HEK293 (cell line): ENCODE measurements around the gene ANTXR2.

Source experiments
- CTCF ChIA-PET: fragments of 350-600 bp; formaldehyde crosslinking; extraction: SDS; loops from one replicate; lab custom pipeline; 2021; ENCODE audit warnings: antibody characterized with exemption; lab: Yijun Ruan, JAX
- POLR2A ChIA-PET: fragments of 300-600 bp; formaldehyde crosslinking; extraction: SDS; loops from one replicate; lab custom pipeline; 2020; ENCODE audit warnings: antibody characterized with exemption, inconsistent platforms; lab: Yijun Ruan, JAX
- H3K27ac ChIP-seq: fragments of 200-500 bp; sonication (Bioruptor generic); 2 replicates; pipeline ENCODE4 v1.5.1; 2014; ENCODE audit warnings: low read depth, low read length, control low read depth, inconsistent platforms; ENCODE audit errors: extremely low read depth
- H3K36me3 ChIP-seq, 2 experiments: fragments of 200-500 bp in 1 of 2; sonication (Bioruptor generic) in 1 of 2; 1 replicate in 1 of 2; 2 replicates in 1 of 2; pipeline ENCODE4 v1.5.1; 2014 to 2017; ENCODE audit warnings: inconsistent platforms in 2 of 2, low read length in 2 of 2; ENCODE audit not compliant: control insufficient read depth in 2 of 2, insufficient read depth in 1 of 2
- H3K4me1 ChIP-seq: fragments of 200-500 bp; sonication (Bioruptor generic); 2 replicates; pipeline ENCODE4 v1.5.1; 2014; ENCODE audit warnings: mild to moderate bottlenecking, low read length, inconsistent platforms; ENCODE audit not compliant: control insufficient read depth, insufficient read depth
- H3K4me3 ChIP-seq: 2 replicates; pipeline ENCODE4 v1.5.1; 2011; ENCODE audit warnings: low read depth, mild to moderate bottlenecking, control low read depth, low read length, moderate library complexity
- H3K9me3 ChIP-seq: fragments of 200-500 bp; sonication (Bioruptor generic); 2 replicates; pipeline ENCODE4 v1.5.1; 2014; ENCODE audit warnings: low read depth, low read length, inconsistent platforms; ENCODE audit not compliant: control insufficient read depth, insufficient read depth
- FEZF1 ChIP-seq: fragments of 450-650 bp; formaldehyde crosslinking; IDR thresholded peaks from 2 replicates; pipeline ENCODE4 v1.5.1; 2016; ENCODE audit warnings: missing biosample characterization, missing genetic modification characterization
- PRDM1 ChIP-seq: fragments of 450-650 bp; formaldehyde crosslinking; IDR thresholded peaks from 2 replicates; pipeline ENCODE4; 2016; ENCODE audit warnings: missing biosample characterization, missing genetic modification characterization
- PRDM10 ChIP-seq: fragments of 450-650 bp; formaldehyde crosslinking; IDR thresholded peaks from 2 replicates; pipeline ENCODE4 v1.5.1; 2016; ENCODE audit warnings: missing biosample characterization, missing genetic modification characterization
- REPIN1 ChIP-seq: fragments of 450-650 bp; formaldehyde crosslinking; IDR thresholded peaks from 2 replicates; pipeline ENCODE4 v1.5.1; 2017; ENCODE audit warnings: missing biosample characterization, missing genetic modification characterization, low read depth
- ZBTB49 ChIP-seq: fragments of 450-650 bp; formaldehyde crosslinking; IDR thresholded peaks from 2 replicates; pipeline ENCODE4 v1.5.1; 2016; ENCODE audit warnings: missing biosample characterization, missing genetic modification characterization, low read depth
- ZNF311 ChIP-seq: fragments of 450-650 bp; formaldehyde crosslinking; IDR thresholded peaks from 2 replicates; pipeline ENCODE4 v1.5.1; 2017; ENCODE audit warnings: missing biosample characterization, missing genetic modification characterization, borderline replicate concordance
- ZNF350 ChIP-seq: fragments of 450-650 bp; formaldehyde crosslinking; IDR thresholded peaks from 2 replicates; pipeline ENCODE4 v1.5.0; 2017; ENCODE audit warnings: missing biosample characterization, mild to moderate bottlenecking, missing genetic modification characterization
- ZNF48 ChIP-seq: fragments of 450-650 bp; formaldehyde crosslinking; IDR thresholded peaks from 2 replicates; pipeline ENCODE4 v1.5.1; 2016; ENCODE audit warnings: missing biosample characterization, missing genetic modification characterization
- ZNF621 ChIP-seq: fragments of 450-650 bp; formaldehyde crosslinking; IDR thresholded peaks from 2 replicates; pipeline ENCODE4 v1.5.1; 2017; ENCODE audit warnings: missing biosample characterization, missing genetic modification characterization
- TF ChIP-seq, protein P1 (sequence below): fragments of 450-650 bp; formaldehyde crosslinking; IDR thresholded peaks from 2 replicates; pipeline ENCODE4 v1.5.0; 2017; ENCODE audit warnings: missing biosample characterization, missing genetic modification characterization, borderline replicate concordance
- TF ChIP-seq, protein P2 (sequence below): fragments of 450-650 bp; formaldehyde crosslinking; IDR thresholded peaks from 2 replicates; pipeline ENCODE4 v1.5.1; 2016; ENCODE audit warnings: missing biosample characterization, missing genetic modification characterization
- TF ChIP-seq, protein P3 (sequence below): fragments of 450-650 bp; formaldehyde crosslinking; IDR thresholded peaks from 2 replicates; pipeline ENCODE4 v1.5.1; 2016; ENCODE audit warnings: missing biosample characterization, missing genetic modification characterization

ANTXR2 gene

GRCh38 chr4:79964400-79965211 lies 108.4 kb downstream of the ANTXR2 start (continued):
- TF ChIP-seq PRDM10 (tag by site-specific recombination), result no peak
- no peak for TF ChIP-seq ZNF48 (tag by site-specific recombination)
- TF ChIP-seq, protein P1, sequence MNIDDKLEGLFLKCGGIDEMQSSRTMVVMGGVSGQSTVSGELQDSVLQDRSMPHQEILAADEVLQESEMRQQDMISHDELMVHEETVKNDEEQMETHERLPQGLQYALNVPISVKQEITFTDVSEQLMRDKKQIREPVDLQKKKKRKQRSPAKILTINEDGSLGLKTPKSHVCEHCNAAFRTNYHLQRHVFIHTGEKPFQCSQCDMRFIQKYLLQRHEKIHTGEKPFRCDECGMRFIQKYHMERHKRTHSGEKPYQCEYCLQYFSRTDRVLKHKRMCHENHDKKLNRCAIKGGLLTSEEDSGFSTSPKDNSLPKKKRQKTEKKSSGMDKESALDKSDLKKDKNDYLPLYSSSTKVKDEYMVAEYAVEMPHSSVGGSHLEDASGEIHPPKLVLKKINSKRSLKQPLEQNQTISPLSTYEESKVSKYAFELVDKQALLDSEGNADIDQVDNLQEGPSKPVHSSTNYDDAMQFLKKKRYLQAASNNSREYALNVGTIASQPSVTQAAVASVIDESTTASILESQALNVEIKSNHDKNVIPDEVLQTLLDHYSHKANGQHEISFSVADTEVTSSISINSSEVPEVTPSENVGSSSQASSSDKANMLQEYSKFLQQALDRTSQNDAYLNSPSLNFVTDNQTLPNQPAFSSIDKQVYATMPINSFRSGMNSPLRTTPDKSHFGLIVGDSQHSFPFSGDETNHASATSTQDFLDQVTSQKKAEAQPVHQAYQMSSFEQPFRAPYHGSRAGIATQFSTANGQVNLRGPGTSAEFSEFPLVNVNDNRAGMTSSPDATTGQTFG (tag by site-specific recombination), result no peak
- no peak for TF ChIP-seq REPIN1
- TF ChIP-seq, protein P2, sequence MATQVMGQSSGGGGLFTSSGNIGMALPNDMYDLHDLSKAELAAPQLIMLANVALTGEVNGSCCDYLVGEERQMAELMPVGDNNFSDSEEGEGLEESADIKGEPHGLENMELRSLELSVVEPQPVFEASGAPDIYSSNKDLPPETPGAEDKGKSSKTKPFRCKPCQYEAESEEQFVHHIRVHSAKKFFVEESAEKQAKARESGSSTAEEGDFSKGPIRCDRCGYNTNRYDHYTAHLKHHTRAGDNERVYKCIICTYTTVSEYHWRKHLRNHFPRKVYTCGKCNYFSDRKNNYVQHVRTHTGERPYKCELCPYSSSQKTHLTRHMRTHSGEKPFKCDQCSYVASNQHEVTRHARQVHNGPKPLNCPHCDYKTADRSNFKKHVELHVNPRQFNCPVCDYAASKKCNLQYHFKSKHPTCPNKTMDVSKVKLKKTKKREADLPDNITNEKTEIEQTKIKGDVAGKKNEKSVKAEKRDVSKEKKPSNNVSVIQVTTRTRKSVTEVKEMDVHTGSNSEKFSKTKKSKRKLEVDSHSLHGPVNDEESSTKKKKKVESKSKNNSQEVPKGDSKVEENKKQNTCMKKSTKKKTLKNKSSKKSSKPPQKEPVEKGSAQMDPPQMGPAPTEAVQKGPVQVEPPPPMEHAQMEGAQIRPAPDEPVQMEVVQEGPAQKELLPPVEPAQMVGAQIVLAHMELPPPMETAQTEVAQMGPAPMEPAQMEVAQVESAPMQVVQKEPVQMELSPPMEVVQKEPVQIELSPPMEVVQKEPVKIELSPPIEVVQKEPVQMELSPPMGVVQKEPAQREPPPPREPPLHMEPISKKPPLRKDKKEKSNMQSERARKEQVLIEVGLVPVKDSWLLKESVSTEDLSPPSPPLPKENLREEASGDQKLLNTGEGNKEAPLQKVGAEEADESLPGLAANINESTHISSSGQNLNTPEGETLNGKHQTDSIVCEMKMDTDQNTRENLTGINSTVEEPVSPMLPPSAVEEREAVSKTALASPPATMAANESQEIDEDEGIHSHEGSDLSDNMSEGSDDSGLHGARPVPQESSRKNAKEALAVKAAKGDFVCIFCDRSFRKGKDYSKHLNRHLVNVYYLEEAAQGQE (tag by site-specific recombination), result no peak

GRCh38 chr4:79964020-79964399 lies 109.0 kb downstream of the ANTXR2 start:
- no peaks in the 10 kb centered on the region for H3K9me3 ChIP-seq
- H3K4me3 ChIP-seq, result no peak overlapping the region
- H3K36me3 ChIP-seq, result no peaks in the 10 kb centered on the region
- TF ChIP-seq ZNF311 (tag by site-specific recombination) (no peak), REPIN1 (no peak)
- TF ChIP-seq, protein P3, sequence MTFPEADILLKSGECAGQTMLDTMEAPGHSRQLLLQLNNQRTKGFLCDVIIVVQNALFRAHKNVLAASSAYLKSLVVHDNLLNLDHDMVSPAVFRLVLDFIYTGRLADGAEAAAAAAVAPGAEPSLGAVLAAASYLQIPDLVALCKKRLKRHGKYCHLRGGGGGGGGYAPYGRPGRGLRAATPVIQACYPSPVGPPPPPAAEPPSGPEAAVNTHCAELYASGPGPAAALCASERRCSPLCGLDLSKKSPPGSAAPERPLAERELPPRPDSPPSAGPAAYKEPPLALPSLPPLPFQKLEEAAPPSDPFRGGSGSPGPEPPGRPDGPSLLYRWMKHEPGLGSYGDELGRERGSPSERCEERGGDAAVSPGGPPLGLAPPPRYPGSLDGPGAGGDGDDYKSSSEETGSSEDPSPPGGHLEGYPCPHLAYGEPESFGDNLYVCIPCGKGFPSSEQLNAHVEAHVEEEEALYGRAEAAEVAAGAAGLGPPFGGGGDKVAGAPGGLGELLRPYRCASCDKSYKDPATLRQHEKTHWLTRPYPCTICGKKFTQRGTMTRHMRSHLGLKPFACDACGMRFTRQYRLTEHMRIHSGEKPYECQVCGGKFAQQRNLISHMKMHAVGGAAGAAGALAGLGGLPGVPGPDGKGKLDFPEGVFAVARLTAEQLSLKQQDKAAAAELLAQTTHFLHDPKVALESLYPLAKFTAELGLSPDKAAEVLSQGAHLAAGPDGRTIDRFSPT (tag by site-specific recombination), result no peak
- TF ChIP-seq, all 188 proteins: peak for 0
- ChIA-PET POLR2A (no interaction called here), CTCF (interaction anchor here (0.6 kb wide), 1 partner anchor 19 kb away, joined by 3 read pairs; no protein-coding TSS in a partner anchor)
- no peak overlapping the region for H3K27ac ChIP-seq
- H3K4me1 ChIP-seq, result no peaks in the 10 kb centered on the region

GRCh38 chr4:79959652-79960051 lies 113.4 kb downstream of the ANTXR2 start:
- ChIA-PET POLR2A (no interaction called here), CTCF (interaction anchor here (1.1 kb wide), 1 partner anchor 23 kb away, joined by 3 read pairs; no protein-coding TSS in a partner anchor)
- H3K9me3 ChIP-seq, result no peaks in the 10 kb centered on the region
- H3K27ac ChIP-seq, result no peak overlapping the region
- H3K4me1 ChIP-seq, result no peaks in the 10 kb centered on the region
- H3K36me3 ChIP-seq, result no peaks in the 10 kb centered on the region
- TF ChIP-seq PRDM1 (no peak), FEZF1 (no peak), ZNF350 (no peak), ZBTB49 (tag by site-specific recombination) (no peak), ZNF621 (tag by site-specific recombination) (no peak)
- no peak overlapping the region for H3K4me3 ChIP-seq
